Measurements from ENCODE around the gene P2RX5.

DNA sequence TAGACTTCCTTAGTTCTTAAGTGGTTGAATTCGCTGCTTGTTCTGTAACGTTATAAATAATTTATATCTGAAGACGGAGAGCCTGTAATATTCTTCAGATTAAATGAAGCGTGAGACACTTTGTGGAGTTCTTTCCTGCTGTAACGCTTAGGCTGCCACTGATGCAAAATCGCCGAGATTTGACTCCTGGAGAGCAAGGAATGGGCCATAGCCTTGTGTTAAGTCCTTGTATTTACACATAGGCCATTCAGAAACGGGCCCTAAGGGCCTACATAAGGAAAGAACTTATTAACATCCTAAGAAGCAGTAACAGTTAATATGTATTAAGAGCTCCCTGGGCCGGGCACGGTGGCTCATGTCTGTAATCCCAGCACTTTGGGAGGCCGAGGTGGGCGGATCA, 26.4 kb downstream of the P2RX5 start:
- TF ChIP-seq FOXK2 (IDR thresholded peaks at IDR 0.05) (no peak), POLR2AphosphoS5 (IDR thresholded peaks at IDR 0.05; ENCODE audit: low read length) (no peak), ZZZ3 (IDR thresholded peaks at IDR 0.05; ENCODE audit: control insufficient read depth, insufficient read length, low read depth) (no peak), CBFB (IDR thresholded peaks at IDR 0.05; ENCODE audit: low read depth) (no peak)
